Measurements from ENCODE around the gene NT5C1B.

DNA sequence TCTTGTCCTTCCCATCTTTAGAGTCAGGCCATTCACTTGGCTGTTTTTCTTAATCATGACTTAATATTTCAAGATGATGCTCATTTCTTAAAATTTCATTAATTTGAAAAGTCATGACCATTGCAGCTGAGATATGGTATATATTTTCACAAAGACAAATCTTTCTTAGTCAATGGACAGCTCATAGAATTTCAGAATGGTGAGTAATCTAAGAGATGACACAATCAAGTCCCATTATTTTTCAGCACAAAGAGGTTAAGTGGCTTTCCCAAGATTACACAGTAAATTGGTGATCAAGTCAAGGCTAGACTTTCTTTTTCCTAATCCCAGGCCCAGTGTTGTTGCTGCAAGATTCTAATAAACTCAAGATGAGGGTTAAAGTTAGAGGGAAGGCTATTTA, 34.4 kb upstream of the NT5C1B start:
- no peak for TF ChIP-seq POLR2A (IDR thresholded peaks at IDR 0.05)
- TF ChIP-seq, protein P1, sequence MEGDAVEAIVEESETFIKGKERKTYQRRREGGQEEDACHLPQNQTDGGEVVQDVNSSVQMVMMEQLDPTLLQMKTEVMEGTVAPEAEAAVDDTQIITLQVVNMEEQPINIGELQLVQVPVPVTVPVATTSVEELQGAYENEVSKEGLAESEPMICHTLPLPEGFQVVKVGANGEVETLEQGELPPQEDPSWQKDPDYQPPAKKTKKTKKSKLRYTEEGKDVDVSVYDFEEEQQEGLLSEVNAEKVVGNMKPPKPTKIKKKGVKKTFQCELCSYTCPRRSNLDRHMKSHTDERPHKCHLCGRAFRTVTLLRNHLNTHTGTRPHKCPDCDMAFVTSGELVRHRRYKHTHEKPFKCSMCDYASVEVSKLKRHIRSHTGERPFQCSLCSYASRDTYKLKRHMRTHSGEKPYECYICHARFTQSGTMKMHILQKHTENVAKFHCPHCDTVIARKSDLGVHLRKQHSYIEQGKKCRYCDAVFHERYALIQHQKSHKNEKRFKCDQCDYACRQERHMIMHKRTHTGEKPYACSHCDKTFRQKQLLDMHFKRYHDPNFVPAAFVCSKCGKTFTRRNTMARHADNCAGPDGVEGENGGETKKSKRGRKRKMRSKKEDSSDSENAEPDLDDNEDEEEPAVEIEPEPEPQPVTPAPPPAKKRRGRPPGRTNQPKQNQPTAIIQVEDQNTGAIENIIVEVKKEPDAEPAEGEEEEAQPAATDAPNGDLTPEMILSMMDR (IDR thresholded peaks at IDR 0.05), result no peak

All from Peyer's patch (tissue), 4 donors.